NCI-H345 treated with DMSO at 0.1 percent for 48 hours (cell line): ENCODE measurements around the gene LRRC7.
"Not testable (repeated sequence)": the region's sequence is repeated elsewhere in the genome, so short reads cannot be mapped to it uniquely, and the experiment has no call there.

Source experiments
- DNase-seq: peaks from one replicate; lab custom pipeline; 2025; ENCODE audit not compliant: unreplicated experiment; lab: John Stamatoyannopoulos, UW

LRRC7 gene

DNA sequence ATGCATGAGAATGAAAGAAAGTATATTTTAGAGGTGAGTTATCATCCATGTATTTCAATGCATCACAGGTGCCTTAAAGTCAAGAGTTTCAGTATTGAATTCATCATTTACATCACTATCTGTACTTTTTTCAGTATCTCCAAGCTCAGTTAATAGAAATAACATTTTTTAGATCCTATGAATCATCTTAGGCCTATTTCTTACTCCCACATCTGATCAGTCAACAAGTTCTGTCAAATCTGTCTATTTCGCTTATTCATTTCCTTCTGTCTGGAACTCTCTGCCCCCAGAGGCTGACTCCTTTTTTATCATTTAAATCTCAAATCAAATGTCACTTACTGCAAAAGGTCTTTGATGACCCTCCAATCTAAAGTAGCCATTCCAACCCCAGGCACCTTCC, 295.2 kb downstream of the LRRC7 start:
- no peak for DNase-seq

DNA sequence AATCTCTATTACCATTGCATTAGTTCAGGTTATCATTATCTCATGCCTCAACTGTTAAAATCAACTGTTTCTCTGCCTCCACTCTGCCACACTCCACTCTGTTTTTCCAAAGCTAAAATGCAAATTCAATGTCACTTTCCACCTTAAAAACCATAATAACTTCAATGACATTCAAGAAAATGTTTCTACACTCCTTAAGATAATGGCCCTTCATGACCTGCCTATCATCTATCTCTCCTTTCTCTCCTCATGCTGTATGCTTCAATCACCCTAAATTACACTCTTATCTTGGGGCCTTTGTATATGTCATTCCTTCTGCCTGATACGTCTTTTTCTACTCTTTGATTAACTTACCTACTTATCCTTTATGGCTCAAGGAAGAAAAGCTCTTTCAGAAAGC, 296.0 kb downstream of the LRRC7 start:
- DNase-seq, result no peak

DNA sequence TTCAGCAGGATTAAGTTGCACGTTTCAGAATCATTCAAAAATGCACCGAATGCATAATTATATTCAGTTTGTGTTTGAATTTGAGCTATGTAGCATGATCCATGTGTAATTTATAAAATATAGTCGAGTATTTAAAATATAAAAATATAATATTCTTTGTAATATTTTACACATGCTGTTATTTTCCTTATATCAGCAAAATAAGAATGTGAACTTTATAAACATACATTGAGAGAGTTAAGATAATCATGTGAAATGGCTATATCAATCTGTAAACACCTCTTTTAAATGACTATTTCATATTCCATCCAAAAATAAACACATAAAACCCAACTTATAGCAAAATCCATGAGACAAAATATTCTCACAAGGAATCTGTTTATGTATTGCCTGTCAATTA, 303.7 kb downstream of the LRRC7 start:
- no peak for DNase-seq

DNA sequence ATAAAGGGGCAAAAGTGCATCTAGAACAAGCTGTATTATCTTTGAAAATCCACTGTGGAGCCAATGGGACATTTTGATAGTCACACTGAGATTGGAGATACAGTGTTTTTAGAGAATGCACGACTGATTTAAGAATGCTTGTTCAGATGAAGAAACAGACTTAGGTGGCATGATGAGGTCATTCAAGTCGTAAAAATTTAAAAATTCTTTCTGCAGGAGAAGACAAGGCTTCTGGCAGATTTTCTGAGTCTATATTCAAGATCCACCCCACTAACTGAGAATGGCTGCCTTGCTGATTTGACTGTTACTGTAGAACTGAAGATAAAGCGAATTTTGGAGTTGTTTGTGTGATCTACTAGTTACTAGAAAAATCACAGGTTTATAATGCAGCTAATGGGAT, 310.6 kb downstream of the LRRC7 start:
- DNase-seq, result no peak

DNA sequence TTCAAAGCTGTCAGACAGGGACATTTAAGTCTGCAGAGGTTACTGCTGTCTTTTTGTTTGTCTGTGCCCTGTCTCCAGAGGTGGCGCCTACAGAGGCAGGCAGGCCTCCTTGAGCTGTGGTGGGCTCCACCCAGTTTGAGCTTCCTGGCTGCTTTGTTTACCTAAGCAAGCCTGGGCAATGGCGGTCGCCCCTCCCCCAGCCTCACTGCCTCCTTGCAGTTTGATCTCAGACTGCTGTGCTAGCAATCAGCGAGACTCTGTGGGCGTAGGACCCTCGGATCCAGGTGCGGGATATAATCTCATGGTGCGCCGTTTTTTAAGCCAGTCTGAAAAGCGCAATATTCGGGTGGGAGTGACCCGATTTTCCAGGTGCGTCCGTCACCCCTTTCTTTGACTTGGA, 320.3 kb downstream of the LRRC7 start:
- DNase-seq, result not testable (repeated sequence)

DNA sequence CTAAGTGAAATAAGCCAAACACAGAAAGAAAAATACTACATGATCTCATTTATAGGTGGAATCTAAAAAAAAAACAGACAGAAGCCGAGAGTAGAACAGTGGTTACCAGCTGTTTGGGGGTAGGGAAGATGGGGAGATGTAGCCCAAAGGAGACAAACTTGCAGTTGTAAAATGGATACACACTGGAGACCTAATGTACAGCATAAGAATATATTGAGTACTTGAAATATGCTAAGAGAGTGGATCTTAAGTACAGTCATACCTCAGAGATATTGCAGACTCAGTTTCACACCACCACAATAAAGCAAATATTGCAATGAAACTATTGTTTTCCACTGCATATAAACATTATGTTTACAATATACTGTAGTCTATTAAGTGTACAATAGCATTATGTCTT, 320.9 kb downstream of the LRRC7 start:
- DNase-seq, result no peak

DNA sequence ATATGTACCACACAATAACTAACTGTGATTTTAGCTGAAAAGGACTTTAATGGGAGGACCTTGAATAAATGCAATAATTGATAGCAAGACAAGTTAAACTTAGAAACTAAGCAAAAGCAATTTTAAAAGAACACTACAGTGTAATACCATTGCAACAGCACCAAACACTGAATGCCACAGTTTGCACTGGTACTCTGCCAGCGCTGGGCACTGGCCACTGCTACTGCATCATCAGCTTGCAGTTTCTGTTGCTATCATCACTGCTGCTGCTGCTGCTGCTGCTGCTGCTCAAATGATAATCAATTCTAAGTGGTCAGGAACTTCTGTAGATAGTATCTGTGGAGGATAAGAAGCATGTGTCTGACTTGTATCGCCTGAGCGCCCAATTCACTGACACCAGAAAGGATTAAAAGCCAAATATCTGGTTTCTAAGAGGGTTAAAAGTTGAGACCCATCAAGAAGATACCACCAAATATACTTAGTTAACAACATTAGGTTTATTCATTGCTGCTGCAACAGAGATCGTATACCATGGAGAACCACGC, 330.8 kb downstream of the LRRC7 start:
- DNase-seq, result no peak

DNA sequence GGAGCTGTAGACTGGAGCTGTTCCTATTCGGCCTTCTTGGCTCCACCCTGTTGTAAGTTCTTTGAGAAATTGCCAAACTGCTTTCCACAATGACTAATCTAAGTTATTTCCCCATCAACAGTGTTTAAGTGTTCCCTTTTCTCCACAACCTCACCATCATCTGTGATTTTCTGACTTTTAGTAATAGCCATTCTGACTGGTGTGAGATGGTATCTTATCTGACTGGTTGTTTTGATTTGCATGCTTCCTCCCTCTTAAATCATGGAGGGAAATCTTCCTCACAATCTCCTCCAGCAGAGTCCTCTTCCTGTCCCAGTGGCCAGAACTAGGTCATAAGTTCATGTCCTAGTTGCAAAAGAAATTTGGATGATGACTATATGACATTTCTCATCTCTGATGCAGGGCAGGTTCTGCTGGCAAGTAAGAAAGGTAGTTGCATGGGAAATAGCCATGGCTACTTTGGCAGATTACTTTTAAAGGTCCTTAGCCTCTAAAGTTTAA, 343.6 kb downstream of the LRRC7 start:
- DNase-seq, result no peak

DNA sequence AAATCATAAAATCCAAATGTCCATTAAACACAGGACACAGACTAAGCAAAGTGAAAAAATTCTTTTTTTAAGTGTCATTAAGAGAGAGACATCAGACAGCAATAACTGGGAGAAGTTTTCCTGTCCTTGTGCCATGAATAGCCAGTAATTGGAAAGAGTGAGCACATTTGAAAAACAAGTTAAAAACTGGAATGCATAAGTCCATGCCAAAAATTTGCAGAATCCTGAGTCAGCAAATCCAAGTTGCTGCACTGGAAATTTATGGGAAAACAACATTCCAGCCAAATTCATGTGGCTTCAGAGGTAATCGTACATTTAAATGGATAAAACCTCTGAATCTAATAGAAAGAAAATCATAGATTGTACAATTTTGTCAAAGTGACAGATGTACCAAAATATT, 346.3 kb downstream of the LRRC7 start:
- no peak for DNase-seq

DNA sequence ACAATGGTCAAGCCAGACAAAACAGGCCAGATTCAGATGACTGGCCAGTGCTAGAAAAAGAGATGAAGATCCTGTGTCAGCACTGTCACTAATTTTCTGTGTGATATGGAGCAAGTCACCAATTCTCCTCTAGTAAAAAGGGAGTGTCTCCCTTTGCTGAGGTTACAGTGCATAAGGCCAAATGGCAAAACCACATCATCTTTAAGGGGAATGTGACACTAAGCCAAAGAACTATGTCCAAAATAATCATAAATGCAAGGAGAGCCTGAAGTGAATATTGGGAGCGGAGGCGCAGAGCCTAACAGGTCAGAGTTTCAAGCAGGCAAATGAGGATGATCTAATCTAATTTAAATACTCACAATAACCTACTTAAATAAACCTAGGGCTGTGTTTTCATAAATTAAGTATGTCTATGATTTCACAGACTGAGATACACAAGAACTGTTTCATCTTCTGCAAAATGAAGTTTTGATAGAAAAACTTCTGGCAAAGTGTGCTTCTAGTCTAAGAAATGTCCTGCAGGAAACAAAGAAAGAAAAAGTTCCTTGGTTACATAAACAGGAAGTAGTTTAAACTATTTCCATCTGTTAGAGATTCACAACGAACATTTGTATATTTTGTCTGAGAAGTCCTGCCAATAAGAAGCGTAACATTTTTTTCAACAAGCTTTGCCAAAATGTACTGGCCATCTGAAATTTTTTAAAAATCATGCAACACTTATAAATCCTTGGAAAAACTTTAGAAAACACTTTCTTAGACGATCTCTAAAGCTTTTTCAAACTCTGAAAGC, 347.4 kb downstream of the LRRC7 start:
- DNase-seq, result no peak

DNA sequence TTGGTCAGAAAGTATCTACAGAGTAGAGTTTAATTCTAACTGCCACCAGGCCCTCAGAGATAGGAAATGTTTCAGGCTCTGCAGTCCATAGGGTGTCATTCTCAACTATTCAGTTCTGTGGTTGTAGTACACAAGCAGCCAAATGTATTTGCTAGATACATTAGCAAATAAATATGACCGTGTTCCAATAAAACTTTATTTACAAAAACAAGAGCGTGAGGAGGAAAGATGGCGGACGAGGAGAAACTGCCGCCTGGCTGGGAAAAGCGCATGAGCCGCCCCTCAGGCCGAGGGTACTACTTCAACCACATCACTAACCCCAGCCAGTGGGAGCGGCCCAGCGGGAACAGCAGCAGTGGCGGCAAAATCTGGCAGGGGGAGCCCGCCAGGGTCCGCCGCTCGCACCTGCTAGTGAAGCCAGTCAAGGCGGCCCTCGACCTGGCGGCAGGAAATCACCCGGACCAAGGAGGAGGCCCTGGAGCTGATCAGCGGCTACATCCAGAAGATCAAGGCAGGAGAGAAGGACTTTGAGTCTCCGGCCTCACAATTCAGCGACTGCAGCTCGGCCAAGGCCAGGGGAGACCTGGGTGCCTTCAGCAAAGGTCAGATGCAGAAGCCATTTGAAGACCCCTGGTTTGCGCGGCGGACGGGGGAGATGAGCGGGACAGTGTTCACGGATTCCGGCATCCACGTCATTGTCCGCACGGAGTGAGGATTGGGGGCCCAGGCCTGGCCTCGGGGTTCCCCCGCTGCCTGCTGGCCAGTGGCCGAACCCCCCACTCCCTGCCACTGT, 351.6 kb downstream of the LRRC7 start:
- DNase-seq, result no peak

DNA sequence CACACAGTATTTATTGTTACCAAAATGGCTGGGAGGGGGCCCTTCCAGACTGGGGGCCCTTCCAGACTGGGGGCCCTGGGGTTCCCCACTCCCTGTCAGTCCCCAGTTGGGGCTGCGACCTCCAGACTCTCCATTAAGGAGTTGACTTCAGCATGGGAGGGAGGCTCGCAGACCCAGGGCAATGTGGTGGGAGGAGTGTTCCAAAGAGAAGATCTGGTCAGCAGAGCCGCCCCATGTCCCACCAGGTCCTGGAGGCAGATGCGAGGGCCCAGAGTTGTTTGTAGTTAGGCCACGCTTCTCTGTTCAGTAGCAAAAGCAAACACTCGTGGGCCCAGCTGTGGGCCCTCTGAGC, 352.2 kb downstream of the LRRC7 start:
- no peak for DNase-seq

DNA sequence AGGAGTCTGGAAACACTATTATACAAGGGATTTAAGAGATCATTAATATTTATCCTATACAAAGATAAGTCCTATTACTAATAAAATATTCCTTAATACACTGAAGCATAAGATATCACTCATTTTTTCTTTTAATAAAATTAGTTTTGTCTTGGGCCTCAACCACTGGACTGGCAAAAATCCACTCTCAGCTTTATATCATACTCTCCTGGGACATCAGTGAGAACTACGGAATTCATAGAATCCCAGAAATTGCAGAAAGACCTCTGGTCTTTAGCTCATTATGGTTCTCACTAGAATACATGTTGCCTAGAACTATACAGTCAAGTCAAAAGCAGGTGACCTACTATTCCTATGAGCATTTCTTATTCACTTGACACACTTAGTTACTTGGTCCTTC, 352.7 kb downstream of the LRRC7 start:
- DNase-seq, result no peak

DNA sequence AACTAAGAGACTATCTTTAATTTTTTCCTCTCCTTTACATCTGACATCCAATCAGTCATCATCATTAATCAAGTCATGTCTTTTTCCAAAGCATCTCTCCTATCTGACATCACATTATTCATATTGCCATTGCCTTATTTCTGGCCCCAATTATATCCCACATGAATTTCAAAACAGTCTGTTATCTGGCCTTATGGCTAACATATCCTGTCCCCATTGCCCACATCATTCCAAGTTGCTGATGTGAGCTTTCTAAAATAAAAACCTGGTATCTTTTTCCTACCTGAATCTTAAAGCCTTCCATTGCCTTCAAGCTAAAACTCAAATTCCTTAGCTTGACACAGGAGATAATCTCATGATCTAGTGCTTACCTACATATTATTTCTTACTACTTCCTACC, 353.8 kb downstream of the LRRC7 start:
- DNase-seq, result no peak

DNA sequence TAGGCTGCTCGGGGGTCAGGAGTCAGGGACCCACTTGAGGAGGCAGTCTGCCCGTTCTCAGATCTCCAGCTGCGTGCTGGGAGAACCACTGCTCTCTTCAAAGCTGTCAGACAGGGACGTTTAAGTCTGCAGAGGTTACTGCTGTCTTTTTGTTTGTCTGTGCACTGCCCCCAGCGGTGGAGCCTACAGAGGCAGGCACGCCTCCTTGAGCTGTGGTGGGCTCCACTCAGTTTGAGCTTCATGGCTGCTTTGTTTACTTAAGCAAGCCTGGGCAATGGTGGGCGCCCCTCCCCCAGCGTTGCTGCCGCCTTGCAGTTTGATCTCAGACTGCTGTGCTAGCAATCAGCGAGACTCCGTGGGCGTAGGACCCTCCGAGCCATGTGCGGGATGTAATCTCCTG, 360.5 kb downstream of the LRRC7 start:
- not testable (repeated sequence) for DNase-seq

DNA sequence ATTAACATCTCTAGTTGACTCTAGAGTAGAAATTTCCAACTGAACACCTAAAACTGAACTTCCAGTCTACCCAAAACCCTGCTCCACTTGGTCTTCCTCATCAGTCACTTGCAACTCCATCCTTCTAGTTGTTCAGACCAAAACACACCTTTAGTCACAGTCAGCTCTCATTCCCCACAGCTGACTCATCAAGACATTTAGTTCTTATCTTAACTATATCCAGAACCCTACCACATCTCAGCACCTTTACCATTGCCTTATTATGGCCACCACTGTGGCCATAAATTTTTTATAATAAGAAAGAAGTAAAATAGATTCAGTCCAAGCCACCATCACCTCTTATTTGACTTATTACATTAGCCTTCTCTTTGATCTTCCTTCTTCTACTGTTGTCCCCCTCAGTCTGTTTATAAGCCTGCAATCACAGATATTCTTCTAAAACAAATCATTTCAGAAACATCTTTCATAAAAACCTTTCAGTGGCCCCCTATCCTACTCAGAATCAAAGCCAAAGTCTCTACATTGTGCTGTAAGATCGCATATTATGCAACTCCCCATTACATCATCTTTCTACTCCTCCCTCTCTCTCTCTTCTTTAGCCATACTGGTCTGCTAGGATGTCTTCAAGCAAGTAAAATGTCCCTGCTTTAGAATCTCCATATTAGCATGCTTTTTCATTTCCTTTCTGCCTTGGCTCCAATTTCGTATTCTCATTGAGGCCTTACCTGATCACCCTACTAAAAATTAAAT, 361.8 kb downstream of the LRRC7 start:
- DNase-seq, result no peak

DNA sequence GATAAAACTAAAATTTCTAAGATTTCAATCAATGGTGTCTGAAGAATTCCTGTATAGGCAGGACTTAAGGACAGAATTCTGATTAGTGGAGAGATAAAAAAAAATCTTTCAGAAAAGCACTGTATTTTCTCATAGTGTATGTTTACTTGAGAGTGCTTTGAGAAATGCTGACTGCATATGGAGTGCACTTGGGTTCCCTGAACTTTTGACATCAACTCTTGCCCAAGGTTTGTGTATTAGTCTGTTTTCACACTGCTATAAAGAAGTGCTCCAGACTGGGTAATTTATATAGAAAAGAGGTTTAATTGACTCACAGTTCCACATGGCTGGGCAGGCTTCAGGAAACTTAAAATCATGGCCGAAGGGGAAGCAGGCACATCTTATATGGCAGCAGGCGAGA, 362.7 kb downstream of the LRRC7 start:
- no peak for DNase-seq

DNA sequence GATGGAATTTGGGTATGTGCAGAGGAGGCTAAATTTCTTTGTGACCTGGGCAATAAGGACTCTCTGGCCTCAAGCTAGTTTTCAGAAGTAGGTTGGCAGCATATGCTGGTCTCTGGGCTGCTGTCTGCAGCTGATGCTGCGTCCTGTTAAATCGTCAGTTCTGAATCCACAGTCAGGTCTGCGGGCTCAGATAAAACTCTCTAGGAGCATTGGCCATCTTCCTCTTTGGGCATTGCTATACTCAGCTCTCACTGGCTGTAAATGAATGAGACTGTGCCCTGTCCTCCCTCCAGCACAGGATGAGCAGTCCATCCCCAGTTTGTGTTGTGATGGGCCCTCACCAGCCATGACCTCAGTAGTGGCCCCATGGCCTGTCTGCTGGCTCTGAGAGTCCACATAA, 365.0 kb downstream of the LRRC7 start:
- no peak for DNase-seq

DNA sequence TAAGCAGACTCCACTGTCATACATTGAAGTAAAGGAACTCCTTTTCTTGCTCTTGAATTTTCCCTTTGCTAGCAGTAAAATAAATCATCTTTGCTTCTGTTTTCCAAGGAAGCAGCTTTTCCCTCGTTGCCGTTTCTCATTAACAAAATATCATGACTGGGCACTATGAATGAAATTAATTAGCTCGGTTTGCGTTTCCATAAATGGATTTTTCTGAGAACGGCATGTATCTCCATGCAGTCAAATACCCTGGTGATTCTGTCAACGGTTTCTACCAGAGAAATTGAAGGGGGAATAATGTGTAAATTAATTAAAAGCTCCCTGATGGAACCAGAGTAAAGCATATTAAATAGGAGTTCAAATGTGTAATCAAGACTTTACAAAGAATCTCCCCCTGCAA, 372.5 kb downstream of the LRRC7 start:
- DNase-seq, result no peak

DNA sequence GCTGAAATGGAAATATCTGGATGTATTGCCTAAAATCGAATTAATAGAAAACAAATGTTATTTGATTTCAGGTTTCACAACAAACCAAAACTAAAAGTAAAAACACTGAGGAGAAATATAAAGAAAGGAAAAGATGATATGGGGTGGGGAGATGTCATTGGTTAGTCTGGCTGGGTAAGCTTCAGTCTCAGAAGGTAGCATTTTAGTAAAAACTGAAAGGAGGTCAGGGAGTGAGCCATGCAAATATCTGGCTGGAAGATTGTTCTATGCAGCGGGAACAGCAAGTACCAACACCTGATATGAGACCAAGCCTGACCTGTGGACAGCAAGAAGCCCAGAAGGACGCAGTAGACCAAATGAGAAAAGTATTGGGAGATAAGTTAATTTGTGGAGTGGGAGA, 373.1 kb downstream of the LRRC7 start:
- DNase-seq, result no peak

DNA sequence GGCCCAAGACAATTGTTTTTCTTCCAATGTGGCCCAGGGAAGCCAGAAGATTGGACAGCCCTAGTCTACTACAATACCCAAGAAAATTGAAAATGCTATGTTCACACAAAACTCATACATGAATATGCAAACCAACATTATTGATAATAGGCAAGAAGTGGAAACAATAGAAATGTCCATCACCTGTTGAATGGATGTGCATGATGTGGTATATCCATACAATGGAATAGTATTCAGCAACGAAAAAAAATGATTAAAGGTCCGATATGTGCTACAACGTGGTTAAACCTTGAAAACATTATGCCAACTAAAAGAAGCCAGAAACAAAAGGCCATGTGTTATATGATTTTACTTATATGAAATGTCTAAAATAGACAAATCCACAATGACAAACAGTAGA, 375.3 kb downstream of the LRRC7 start:
- DNase-seq, result no peak

DNA sequence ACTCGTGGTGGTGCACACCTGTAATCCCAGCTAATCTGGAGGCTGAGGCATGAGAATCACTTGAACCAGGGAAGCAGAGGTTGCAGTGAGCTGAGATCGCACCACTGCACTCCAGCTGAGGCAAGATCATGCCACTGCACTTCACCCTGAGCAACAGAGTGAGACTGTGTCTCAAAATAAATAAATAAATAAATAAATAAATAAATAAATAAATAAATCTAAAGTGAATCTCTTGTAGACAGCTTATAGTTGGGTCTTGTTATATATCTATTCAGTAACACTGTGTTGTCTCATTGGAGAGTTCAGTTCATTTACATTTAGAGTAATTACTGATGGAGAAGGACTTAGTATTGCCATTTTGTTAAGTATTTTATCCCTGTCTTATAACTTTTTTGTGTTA, 379.2 kb downstream of the LRRC7 start:
- no peak for DNase-seq
